Measurements from ENCODE around the gene FOXA3. TPM values are rescaled to one million over a fixed set of nuclear protein-coding genes. Genes with fewer than 3 reads are reported as not detected.

The FOXA3 gene
- total RNA-seq, 1 donor from 2014 or later, result 0.21 TPM

GRCh38 chr19:45874620-45874966 lies 10.5 kb downstream of the FOXA3 start:
- DNase-seq, result no peak

GRCh38 chr19:45876161-45876410 lies 12.0 kb downstream of the FOXA3 start:
- no peak for DNase-seq

GRCh38 chr19:45876411-45877197 lies 12.5 kb downstream of the FOXA3 start:
- DNase-seq, result peak; percentile 73

DNA sequence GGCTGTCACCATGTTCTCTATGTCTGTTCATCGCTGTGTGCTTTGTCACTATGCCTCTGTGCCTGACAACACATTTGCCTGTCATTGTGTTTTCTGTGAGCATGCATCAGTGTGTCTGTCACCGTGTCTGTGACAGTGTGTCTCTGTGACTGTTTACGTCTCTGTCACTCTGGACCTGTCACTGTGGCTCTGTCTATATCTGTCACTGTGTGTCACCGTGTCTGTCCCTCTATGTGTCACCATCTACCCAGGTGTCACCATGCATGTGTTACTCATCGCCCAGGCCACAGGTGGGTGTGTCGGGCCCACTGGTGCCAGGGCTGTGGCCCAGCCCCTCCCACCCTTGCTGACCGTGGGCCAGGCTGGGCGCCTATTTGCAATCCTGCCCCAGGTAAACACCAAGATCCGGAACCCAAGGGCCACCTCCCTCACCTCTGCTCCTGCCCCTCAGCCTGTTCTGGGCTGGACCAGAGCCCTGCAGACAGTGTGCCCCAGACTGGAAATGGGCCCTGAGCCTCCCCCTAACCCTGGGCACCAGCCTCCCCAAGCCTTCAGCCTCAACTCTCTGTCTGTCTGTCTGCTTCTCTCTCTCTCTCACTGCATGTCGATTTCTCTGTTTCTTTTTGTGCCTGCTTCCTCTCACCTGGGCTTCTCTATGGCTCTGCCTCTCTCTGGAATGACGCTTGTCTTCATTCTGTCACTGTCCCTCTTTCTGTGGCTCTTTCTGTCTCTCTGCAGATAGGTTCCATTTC lies 14.1 kb downstream of the FOXA3 start:
- DNase-seq, result no peak

GRCh38 chr19:45879055-45879454 lies 14.9 kb downstream of the FOXA3 start:
- DNase-seq, result no peak

DNA sequence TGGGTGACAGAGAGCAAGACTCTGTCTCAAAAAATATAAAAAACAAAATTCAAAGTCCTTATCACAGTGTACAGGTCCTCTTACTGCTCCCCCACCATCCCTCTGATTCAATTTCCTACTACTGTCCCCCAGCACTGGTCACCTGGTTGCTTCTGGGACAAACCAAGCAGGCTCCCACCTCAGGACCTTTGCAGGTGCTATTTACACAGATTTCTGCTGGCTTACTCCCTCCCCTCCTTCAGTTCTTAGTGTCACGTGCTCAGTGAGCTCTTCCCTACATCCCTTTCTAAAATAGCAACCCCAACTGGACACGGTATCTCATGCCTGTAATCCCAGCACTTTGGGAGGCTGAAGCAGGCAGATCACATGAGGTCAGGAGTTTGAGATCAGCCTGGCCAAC lies 15.8 kb downstream of the FOXA3 start:
- no peak for DNase-seq

GRCh38 chr19:45881082-45881908 lies 17.2 kb downstream of the FOXA3 start:
- no peak for DNase-seq

DNA sequence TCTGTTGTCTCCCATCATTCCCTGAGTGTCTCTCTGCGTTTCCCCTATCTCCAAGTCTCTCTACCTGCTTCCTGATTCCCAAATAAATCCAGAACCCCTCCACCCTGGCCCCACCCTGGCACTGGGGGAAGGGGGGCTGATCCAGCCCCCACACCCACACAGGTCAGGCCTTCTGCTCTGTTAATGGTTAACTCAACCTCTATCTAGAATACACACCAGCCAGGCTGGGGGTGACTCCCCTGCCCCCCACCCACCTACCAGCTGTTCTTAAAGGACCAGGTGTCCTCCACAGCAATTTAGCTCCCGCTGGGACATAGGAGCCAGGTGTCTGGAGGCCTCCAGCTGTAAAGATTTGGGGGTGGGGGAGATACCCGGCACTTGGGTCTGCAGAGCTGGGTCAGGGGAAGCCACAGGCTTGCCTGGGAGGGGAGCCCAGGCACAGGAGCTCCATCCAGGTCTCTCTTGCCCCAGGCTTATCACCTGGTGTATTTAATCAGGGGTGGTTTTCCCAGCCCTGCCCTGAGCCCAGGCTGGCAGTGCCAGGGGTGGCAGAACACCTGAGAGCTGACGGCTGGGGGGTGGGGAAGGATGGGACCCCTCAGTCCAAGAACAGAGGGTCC lies 17.9 kb downstream of the FOXA3 start:
- DNase-seq, result no peak

- DNase-seq, result peak; percentile 91
Observed at GRCh38 chr19:45882652-45883585, 18.8 kb downstream of the FOXA3 start.

DNA sequence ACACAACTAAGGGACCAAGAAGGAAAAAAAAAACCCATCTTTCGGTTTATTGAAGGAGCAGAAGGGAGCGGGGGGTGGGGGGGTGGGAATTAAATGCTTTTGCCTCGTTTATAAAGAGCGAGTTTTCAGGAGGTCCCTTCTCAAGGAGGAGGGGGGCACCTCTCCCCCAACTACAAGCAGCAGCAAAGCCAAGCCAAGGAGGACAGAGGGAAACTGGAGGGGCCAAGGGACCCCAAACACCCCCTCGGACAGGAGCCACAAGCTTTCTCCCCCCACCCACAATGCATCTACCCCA lies 19.4 kb downstream of the FOXA3 start:
- no peak for DNase-seq

DNA sequence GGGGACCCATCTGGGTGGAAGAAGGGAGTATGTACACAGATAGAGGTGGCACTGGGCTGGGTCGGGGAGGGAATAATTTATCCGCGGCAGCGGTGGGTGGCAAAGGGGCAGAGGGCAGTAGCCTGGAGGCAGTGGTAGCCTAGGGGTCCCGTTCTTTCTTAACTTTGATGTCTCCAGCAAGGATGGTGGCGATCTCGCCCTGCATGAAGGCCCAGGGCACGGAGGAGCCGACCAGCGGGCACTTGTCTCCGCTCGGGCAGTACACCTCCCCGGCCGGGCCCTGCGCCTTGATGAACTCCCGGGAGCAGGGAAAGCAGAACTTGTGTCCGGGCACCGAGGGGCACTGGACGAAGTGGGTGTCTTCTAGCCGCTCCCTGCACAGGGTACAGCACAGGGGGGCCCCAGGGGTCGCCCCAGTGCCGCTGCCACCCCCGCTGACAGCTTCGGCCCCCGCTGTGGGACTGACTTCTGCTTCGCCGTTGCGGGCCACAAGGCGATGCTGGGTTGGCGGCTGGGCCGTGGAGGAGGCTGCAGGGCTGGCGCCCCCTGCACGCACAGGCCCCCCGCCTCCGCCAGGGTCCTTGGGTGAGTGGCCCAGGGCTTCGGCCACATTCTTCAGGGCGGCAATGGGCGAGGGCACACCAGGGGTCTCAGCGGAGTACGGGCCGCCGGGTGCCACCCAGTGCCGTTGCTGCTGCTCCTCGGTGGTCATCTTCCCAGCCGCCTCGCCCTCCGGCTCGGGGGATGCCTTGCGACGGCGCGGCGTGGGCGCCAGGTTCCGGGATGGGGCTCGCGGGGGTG lies 20.0 kb downstream of the FOXA3 start:
- DNase-seq, result no peak

GRCh38 chr19:45884682-45885555 lies 20.8 kb downstream of the FOXA3 start:
- DNase-seq, result peak; percentile 81

GRCh38 chr19:45885556-45886426 lies 21.7 kb downstream of the FOXA3 start, which contains the start of gene IRF2BP1:
TSS of gene IRF2BP1 (minus strand) at chr19:45886141. CDS start at chr19:45885774, 367 bp downstream.
- DNase-seq, result peak; percentile 97

- peak; percentile 97 for DNase-seq
Observed at GRCh38 chr19:45886427-45887199, 22.5 kb downstream of the FOXA3 start.

GRCh38 chr19:45887200-45887710 lies 23.1 kb downstream of the FOXA3 start:
- DNase-seq, result no peak

GRCh38 chr19:45889210-45889885 lies 25.2 kb downstream of the FOXA3 start:
- DNase-seq, result no peak

GRCh38 chr19:45890877-45891276 lies 26.8 kb downstream of the FOXA3 start:
- no peak for DNase-seq

Data from tongue (tissue), 2 donors.